ENCODE results near the gene HSD11B1L. TPM values are rescaled to one million over a fixed set of nuclear protein-coding genes. Genes with fewer than 3 reads are reported as not detected.

The HSD11B1L gene
- total RNA-seq, 1 donor from 2014 or later, result 116 TPM

- Histone ChIP-seq H3K4me1 (no peaks in the 10 kb centered on the region), H3K4me3 (no peak overlapping the region), H3K9me3 (no peaks in the 10 kb centered on the region), H3K27ac (no peak overlapping the region), H3K36me3 (peaks cover 96 to 100% of the 10 kb centered on the region in 2 donors), H3K27me3 (no peaks in the 10 kb centered on the region)
- no peak for DNase-seq (ENCODE audit: low spot score in 2 of 2)
- intact Hi-C loops (cut with DNase I), result no loop called here
- no peak for TF ChIP-seq CTCF (IDR thresholded peaks at IDR 0.05)
These were observed 19.3 kb upstream of the HSD11B1L start for GRCh38 chr19:5661483-5661882.

- no peaks in the 10 kb centered on the region for H3K4me1 ChIP-seq
- TF ChIP-seq CTCF (IDR thresholded peaks at IDR 0.05), result no peak
- H3K36me3 ChIP-seq, result peaks cover 98 to 99% of the 10 kb centered on the region in 2 donors
- intact Hi-C loops (cut with DNase I), result no loop called here
- no peak overlapping the region for H3K4me3 ChIP-seq
- H3K9me3 ChIP-seq, result no peaks in the 10 kb centered on the region
- H3K27ac ChIP-seq, result no peak overlapping the region
- no peak for DNase-seq (ENCODE audit: low spot score in 2 of 2)
- no peaks in the 10 kb centered on the region for H3K27me3 ChIP-seq
These were observed 16.9 kb upstream of the HSD11B1L start for GRCh38 chr19:5663904-5664303.

GRCh38 chr19:5664515-5664914 lies 16.3 kb upstream of the HSD11B1L start:
- DNase-seq (ENCODE audit: low spot score in 2 of 2), result no peak
- no peaks in the 10 kb centered on the region for H3K9me3 ChIP-seq
- no peaks in the 10 kb centered on the region for H3K4me1 ChIP-seq
- no peaks in the 10 kb centered on the region for H3K27me3 ChIP-seq
- no peak for TF ChIP-seq CTCF (IDR thresholded peaks at IDR 0.05)
- H3K36me3 ChIP-seq, result peaks cover 99 to 100% of the 10 kb centered on the region in 2 donors
- no peak overlapping the region for H3K4me3 ChIP-seq
- no peak overlapping the region for H3K27ac ChIP-seq
- intact Hi-C loops (cut with DNase I), result no loop called here

- H3K4me1 ChIP-seq, result no peaks in the 10 kb centered on the region
- H3K36me3 ChIP-seq, result peaks cover 86 to 88% of the 10 kb centered on the region in 2 donors
- no peak overlapping the region for H3K4me3 ChIP-seq
- TF ChIP-seq CTCF (IDR thresholded peaks at IDR 0.05), result peak in 1 of 3 experiments; percentile 15
- H3K27ac ChIP-seq, result peak overlapping the region in 1 of 2 donors; percentile 14
- no peaks in the 10 kb centered on the region for H3K27me3 ChIP-seq
- no peaks in the 10 kb centered on the region for H3K9me3 ChIP-seq
- no peak for DNase-seq (ENCODE audit: low spot score in 2 of 2)
- intact Hi-C loops (cut with DNase I), result no loop called here
These were observed 14.9 kb upstream of the HSD11B1L start for GRCh38 chr19:5665781-5666513.

GRCh38 chr19:5666921-5667610 lies 13.8 kb upstream of the HSD11B1L start:
- no peak for DNase-seq (ENCODE audit: low spot score in 2 of 2)
- Histone ChIP-seq H3K27me3 (no peaks in the 10 kb centered on the region), H3K36me3 (peaks cover 75 to 82% of the 10 kb centered on the region in 2 donors), H3K9me3 (no peaks in the 10 kb centered on the region), H3K4me3 (no peak overlapping the region), H3K27ac (no peak overlapping the region), H3K4me1 (no peaks in the 10 kb centered on the region)
- no peak for TF ChIP-seq CTCF (IDR thresholded peaks at IDR 0.05)
- intact Hi-C loops (cut with DNase I), result no loop called here
